GM20000 (cell line): Measurements from ENCODE around the gene STK40.

Experiments
- DNase-seq: peaks from one replicate; pipeline ENCODE4 v3.0.0; 2012; ENCODE audit warnings: low spot score
- TF ChIP-seq, protein P1 (sequence below): IDR thresholded peaks from 2 replicates; pipeline ENCODE4 v1.5.1; 2012; ENCODE audit warnings: mild to moderate bottlenecking, control low read depth; ENCODE audit errors: extremely low read depth, missing control alignments

The STK40 gene

GRCh38 chr1:36369061-36369861, 16.5 kb downstream of the STK40 start:
- DNase-seq = peak; percentile 80
- TF ChIP-seq, protein P1, sequence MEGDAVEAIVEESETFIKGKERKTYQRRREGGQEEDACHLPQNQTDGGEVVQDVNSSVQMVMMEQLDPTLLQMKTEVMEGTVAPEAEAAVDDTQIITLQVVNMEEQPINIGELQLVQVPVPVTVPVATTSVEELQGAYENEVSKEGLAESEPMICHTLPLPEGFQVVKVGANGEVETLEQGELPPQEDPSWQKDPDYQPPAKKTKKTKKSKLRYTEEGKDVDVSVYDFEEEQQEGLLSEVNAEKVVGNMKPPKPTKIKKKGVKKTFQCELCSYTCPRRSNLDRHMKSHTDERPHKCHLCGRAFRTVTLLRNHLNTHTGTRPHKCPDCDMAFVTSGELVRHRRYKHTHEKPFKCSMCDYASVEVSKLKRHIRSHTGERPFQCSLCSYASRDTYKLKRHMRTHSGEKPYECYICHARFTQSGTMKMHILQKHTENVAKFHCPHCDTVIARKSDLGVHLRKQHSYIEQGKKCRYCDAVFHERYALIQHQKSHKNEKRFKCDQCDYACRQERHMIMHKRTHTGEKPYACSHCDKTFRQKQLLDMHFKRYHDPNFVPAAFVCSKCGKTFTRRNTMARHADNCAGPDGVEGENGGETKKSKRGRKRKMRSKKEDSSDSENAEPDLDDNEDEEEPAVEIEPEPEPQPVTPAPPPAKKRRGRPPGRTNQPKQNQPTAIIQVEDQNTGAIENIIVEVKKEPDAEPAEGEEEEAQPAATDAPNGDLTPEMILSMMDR = peak; percentile 80

DNA sequence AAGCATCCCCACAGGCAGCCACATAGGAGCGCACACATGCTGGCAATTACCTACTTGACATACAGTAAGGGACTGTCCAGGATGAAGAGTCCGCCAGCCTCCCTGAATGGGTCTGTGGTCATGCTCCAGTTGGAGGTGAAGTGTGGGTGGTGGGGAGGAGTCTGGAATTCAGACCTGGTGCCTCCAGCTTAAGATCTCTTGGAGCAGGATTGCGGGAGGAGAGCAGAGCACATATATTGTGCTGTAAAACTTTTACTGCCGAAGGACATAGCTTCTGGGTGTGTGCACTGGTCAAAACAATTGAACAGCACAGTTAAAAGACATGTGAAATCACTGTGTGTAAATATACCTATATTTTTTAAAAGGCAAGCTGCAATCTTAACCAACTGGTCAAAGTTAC, 17.9 kb downstream of the STK40 start:
- DNase-seq = no peak
- TF ChIP-seq, protein P1 = no peak

GRCh38 chr1:36367066-36367465, 18.7 kb downstream of the STK40 start:
- TF ChIP-seq, protein P1 = no peak
- DNase-seq = no peak

DNA sequence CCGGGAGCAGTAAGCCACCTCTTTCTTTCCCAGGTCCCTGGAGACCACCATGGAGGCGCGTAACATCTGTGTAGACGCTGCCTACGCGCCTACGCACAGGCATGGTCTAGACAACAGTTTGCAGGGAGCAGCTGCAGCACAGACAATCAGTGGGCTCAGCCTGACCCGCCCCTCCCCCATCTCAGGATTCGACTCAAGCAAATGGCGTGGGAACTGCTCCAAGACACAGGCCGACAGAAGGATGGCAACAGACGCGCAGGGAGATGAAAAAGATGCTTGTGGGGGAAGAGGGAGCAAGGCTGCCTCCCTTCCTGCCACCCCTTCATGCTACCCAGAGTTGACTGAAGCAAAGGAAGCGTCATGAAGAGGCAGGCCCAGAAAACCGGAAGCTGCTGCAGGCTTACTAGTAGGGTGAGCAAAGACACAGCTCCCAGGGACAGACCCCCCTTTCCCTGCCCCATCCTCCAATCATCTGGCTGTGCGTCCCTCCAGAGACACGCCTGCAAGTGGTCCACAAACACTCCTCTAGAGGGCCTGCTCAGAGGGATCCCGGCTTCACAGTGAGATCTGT, 19.5 kb downstream of the STK40 start:
- TF ChIP-seq, protein P1 = no peak
- no peak for DNase-seq

- DNase-seq = no peak
- TF ChIP-seq, protein P1 = no peak
These were observed 20.3 kb downstream of the STK40 start for GRCh38 chr1:36365381-36365780.

DNA sequence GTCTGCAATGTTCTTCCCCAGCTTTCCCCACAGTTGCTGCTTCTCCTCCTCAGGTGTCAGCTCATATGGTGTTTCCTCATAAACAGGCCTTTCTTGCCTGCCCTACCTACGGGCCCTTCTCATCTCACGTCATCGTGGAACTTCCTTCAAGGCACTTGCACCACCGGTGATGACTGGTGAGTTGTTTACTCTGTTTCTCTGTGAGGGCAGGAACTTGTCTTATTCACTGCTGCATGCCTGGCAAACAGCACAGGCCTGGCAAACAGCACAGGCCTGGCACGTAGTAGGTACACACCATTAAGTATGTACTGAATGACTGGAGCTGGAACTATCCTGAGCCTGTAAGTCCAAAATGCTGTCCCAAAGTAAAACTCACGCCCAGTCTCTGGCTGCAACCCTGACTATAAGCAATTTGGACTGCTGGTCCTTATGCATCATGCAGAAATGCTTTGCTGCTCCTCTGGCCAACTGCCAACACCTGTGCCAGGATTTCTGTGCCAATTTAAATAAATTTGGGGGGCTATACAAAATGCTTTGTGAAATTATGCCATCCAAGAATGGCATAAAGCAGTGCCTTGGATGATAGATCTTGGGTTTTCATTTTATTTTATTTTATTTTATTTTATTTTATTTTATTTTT, 25.7 kb downstream of the STK40 start:
- TF ChIP-seq, protein P1 = no peak
- DNase-seq = no peak

DNA sequence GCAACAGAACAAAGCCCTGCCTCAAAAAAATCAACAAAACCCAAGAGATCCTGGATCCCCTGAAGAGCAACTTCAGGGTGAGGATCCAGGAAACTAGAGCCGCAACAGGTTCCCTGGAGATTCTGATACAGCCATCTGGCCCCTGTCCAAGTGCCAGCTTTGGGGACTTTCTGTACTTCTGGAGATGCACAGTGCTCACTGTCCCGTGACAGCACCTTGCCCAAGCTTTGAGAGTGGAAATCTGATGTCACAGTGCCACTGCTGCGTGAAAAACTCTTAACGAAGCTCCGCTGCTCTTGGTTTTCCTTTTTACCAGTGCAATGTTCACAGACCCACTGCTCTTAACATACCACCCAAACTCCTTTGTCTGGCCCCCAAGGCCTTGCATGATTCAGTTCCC, 26.3 kb downstream of the STK40 start:
- TF ChIP-seq, protein P1 = no peak
- no peak for DNase-seq
